ENCODE measurements around the gene BACH2. TPM values are rescaled to one million over a fixed set of nuclear protein-coding genes. Genes with fewer than 3 reads are reported as not detected.
"Not testable (repeated sequence)": the region's sequence is repeated elsewhere in the genome, so short reads cannot be mapped to it uniquely, and the experiment has no call there.

Gene BACH2
- total and polyA plus RNA-seq, 7 experiments from 2014 or later: 24.8 to 193 (median 117) TPM

- intact Hi-C loops (cut with micrococcal nuclease): loop anchor here in 1 of 2 donors (2.0 kb wide), 1 partner anchor 37 kb away; no protein-coding TSS in a partner anchor
- no peaks in the 10 kb centered on the region for H3K9me3 ChIP-seq (ENCODE audit: control insufficient read depth in 2 of 3, low read length in 3 of 3)
- Mint-ChIP-seq H3K4me1 (peaks cover 43 to 97% (median 90%) of the 10 kb centered on the region in 7 donors), H3K27me3 (no peaks in the 10 kb centered on the region), H3K9me3 (peaks cover 0 to 4% (median 0%) of the 10 kb centered on the region in 11 donors), H3K27ac (peak overlapping the region in 8 of 9 donors; percentile 38 to 95 (median 82)), H3K36me3 (peaks cover 0 to 34% (median 23%) of the 10 kb centered on the region in 5 donors), H3K4me3 (peak overlapping the region in 9 of 10 donors; percentile 3 to 65 (median 30))
- no peaks in the 10 kb centered on the region for H3K27me3 ChIP-seq (ENCODE audit: control insufficient read depth in 2 of 2, insufficient read depth in 2 of 2, low read length in 2 of 2)
- H3K36me3 ChIP-seq (ENCODE audit: control insufficient read depth in 2 of 3, insufficient read depth in 3 of 3, low read length in 3 of 3): no peaks in the 10 kb centered on the region
- ATAC-seq: peak; percentile 33
- DNase-seq: no peak
- H3K4me1 ChIP-seq (ENCODE audit: control insufficient read depth in 2 of 2, insufficient read depth in 2 of 2, low read length in 2 of 2): peaks cover 0 to 65% of the 10 kb centered on the region in 2 donors
- ChIA-PET CTCF (interaction anchor here (1.1 kb wide), 2 partner anchors 11 to 24 kb away, joined by 3 to 4 read pairs; no protein-coding TSS in a partner anchor), POLR2A (interaction anchor here (0.5 to 1.4 kb wide), 5 partner anchors 14 to 53 kb away, joined by 3 to 10 read pairs (median 4); no protein-coding TSS in a partner anchor)
- peak overlapping the region; percentile 18 for H3K27ac ChIP-seq (ENCODE audit: low read depth, low read length)
- H3K4me3 ChIP-seq (ENCODE audit: low read length): no peak overlapping the region
These were observed 161.0 kb downstream of the BACH2 start for GRCh38 chr6:90135667-90136066.

GRCh38 chr6:90133664-90134063, 163.0 kb downstream of the BACH2 start:
- H3K9me3 Mint-ChIP-seq; H3K27me3 Mint-ChIP-seq; H3K9me3 ChIP-seq (ENCODE audit: control insufficient read depth in 2 of 3, low read length in 3 of 3); POLR2A ChIA-PET; ATAC-seq; H3K4me3 Mint-ChIP-seq; H3K27ac ChIP-seq (ENCODE audit: low read depth, low read length); DNase-seq; H3K27me3 ChIP-seq (ENCODE audit: control insufficient read depth in 2 of 2, insufficient read depth in 2 of 2, low read length in 2 of 2); H3K4me3 ChIP-seq (ENCODE audit: low read length); CTCF ChIA-PET; H3K36me3 ChIP-seq (ENCODE audit: control insufficient read depth in 2 of 3, insufficient read depth in 3 of 3, low read length in 3 of 3); intact Hi-C loops (cut with micrococcal nuclease): not testable (repeated sequence)
- H3K4me1 Mint-ChIP-seq: peaks cover 34 to 89% (median 82%) of the 10 kb centered on the region in 7 donors
- H3K36me3 Mint-ChIP-seq: peaks cover 0 to 37% (median 28%) of the 10 kb centered on the region in 5 donors
- H3K4me1 ChIP-seq (ENCODE audit: control insufficient read depth in 2 of 2, insufficient read depth in 2 of 2, low read length in 2 of 2): peaks cover 0 to 46% of the 10 kb centered on the region in 2 donors
- peak overlapping the region in 1 of 9 donors; percentile 32 for H3K27ac Mint-ChIP-seq

DNA sequence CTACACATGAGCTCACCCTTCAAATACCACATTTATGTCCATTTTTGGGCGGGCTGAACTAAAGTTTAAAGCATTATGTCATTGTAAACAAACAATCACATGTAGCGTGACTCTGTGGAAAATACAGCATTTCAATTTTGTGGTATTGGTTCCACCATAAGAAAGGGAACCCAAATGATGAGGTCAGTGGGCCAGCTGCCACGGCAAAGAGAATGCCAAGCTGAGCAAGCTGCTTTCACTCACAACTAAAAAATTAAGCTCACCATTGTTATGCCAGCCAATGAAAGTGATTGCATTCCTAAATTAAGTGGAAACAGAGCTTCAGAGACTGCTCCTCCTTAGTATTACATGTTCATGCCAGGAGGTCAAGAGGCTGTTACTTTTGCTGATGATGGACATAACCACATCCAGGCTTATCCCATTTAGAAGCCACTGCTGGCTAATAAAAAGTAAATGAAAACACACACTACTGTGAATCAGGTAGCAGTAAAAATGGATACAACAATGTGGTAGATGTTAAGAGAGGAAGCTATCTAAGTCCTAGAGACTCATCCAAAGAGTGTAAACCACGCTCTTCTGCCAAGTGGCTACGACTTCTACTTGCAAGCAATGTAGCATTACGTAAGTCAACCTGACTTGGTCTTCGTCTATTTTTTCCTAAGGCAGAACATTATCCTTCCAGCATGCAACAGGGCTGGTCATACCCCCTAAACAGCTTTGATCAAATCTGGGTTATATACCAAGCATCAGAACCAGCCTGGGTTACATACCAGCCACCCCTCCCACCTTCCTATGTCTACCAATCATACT, 164.8 kb downstream of the BACH2 start:
- H3K9me3 Mint-ChIP-seq: peaks cover 0 to 7% (median 0%) of the 10 kb centered on the region in 11 donors
- H3K27ac ChIP-seq (ENCODE audit: low read depth, low read length): no peak overlapping the region
- peaks cover 0 to 39% (median 32%) of the 10 kb centered on the region in 5 donors for H3K36me3 Mint-ChIP-seq
- ChIA-PET CTCF (interaction anchor here (1.0 kb wide), 1 partner anchor 191 kb away, joined by 3 read pairs; no protein-coding TSS in a partner anchor), POLR2A (interaction anchor here (0.5 to 2.0 kb wide), 8 partner anchors 10 to 236 kb away, joined by 3 to 6 read pairs (median 3); no protein-coding TSS in a partner anchor)
- peaks cover 39 to 85% (median 78%) of the 10 kb centered on the region in 7 donors for H3K4me1 Mint-ChIP-seq
- no peaks in the 10 kb centered on the region for H3K9me3 ChIP-seq (ENCODE audit: control insufficient read depth in 2 of 3, low read length in 3 of 3)
- intact Hi-C loops (cut with micrococcal nuclease): loop anchor here in 1 of 2 donors (1.0 kb wide), 1 partner anchor 12 kb away; no protein-coding TSS in a partner anchor
- no peaks in the 10 kb centered on the region for H3K36me3 ChIP-seq (ENCODE audit: control insufficient read depth in 2 of 3, insufficient read depth in 3 of 3, low read length in 3 of 3)
- peak overlapping the region in 8 of 9 donors; percentile 8 to 88 (median 79) for H3K27ac Mint-ChIP-seq
- peak overlapping the region in 2 of 10 donors; percentile 14 to 32 for H3K4me3 Mint-ChIP-seq
- no peaks in the 10 kb centered on the region for H3K27me3 ChIP-seq (ENCODE audit: control insufficient read depth in 2 of 2, insufficient read depth in 2 of 2, low read length in 2 of 2)
- H3K27me3 Mint-ChIP-seq: no peaks in the 10 kb centered on the region
- no peak overlapping the region for H3K4me3 ChIP-seq (ENCODE audit: low read length)
- DNase-seq (no peak), ATAC-seq (no peak)
- H3K4me1 ChIP-seq (ENCODE audit: control insufficient read depth in 2 of 2, insufficient read depth in 2 of 2, low read length in 2 of 2): peaks cover 0 to 40% of the 10 kb centered on the region in 2 donors

DNA sequence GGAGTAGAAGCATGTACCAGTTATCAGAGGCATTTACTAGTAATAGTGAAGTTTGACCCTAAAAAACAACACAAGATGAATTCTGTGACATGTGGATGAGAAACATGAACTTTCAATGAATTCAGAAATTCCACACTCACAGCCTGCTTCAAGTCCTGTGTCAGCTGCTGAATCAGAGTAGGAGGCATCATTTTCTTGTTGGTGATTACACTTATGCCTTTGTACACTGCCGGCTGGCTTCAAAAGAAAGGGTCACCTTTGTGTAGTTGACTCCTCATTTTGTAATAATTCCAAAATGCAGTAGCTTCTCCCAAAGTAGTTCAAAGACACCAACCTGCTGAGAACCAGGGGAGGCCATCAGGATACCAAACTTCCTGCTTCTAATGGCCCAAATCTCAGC, 165.5 kb downstream of the BACH2 start:
- H3K9me3 ChIP-seq (ENCODE audit: control insufficient read depth in 2 of 3, low read length in 3 of 3): no peaks in the 10 kb centered on the region
- POLR2A ChIA-PET: interaction anchor here (0.6 to 1.9 kb wide), 7 partner anchors 11 to 177 kb away, joined by 3 to 6 read pairs (median 3); no protein-coding TSS in a partner anchor
- peaks cover 0 to 7% (median 0%) of the 10 kb centered on the region in 11 donors for H3K9me3 Mint-ChIP-seq
- H3K27me3 Mint-ChIP-seq: no peaks in the 10 kb centered on the region
- CTCF ChIA-PET: interaction anchor here (1.0 to 1.2 kb wide), 2 partner anchors 165 to 190 kb away, joined by 3 read pairs; no protein-coding TSS in a partner anchor
- ATAC-seq (no peak), DNase-seq (no peak)
- no peak overlapping the region for H3K27ac ChIP-seq (ENCODE audit: low read depth, low read length)
- H3K4me1 Mint-ChIP-seq: peaks cover 37 to 85% (median 78%) of the 10 kb centered on the region in 7 donors
- H3K27ac Mint-ChIP-seq: peak overlapping the region in 7 of 9 donors; percentile 42 to 88 (median 79)
- no peaks in the 10 kb centered on the region for H3K27me3 ChIP-seq (ENCODE audit: control insufficient read depth in 2 of 2, insufficient read depth in 2 of 2, low read length in 2 of 2)
- peaks cover 0 to 41% of the 10 kb centered on the region in 2 donors for H3K4me1 ChIP-seq (ENCODE audit: control insufficient read depth in 2 of 2, insufficient read depth in 2 of 2, low read length in 2 of 2)
- intact Hi-C loops (cut with micrococcal nuclease): loop anchor here in 1 of 2 donors (1.0 kb wide), 1 partner anchor 11 kb away; no protein-coding TSS in a partner anchor
- H3K36me3 Mint-ChIP-seq: peaks cover 0 to 44% (median 32%) of the 10 kb centered on the region in 5 donors
- no peak overlapping the region for H3K4me3 Mint-ChIP-seq
- H3K4me3 ChIP-seq (ENCODE audit: low read length): no peak overlapping the region
- no peaks in the 10 kb centered on the region for H3K36me3 ChIP-seq (ENCODE audit: control insufficient read depth in 2 of 3, insufficient read depth in 3 of 3, low read length in 3 of 3)

DNA sequence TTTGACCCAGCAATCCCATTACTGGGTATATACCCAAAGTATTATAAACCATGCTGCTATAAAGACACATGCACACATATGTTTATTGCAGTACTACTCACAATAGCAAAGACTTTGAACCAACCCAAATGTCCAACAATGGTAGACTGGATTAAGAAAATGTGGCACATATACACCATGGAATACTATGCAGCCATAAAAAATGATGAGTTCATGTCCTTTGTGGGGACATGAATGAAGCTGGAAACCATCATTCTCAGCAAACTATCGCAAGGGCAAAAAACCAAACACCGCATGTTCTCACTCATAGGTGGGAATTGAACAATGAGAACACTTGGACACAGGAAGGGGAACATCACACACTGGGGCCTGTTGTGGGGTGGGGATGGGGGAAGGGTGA, 168.0 kb downstream of the BACH2 start:
- H3K4me3 Mint-ChIP-seq; H3K27me3 ChIP-seq (ENCODE audit: control insufficient read depth in 2 of 2, insufficient read depth in 2 of 2, low read length in 2 of 2); H3K9me3 Mint-ChIP-seq; H3K36me3 ChIP-seq (ENCODE audit: control insufficient read depth in 2 of 3, insufficient read depth in 3 of 3, low read length in 3 of 3); H3K27ac ChIP-seq (ENCODE audit: low read depth, low read length); H3K4me3 ChIP-seq (ENCODE audit: low read length); H3K27me3 Mint-ChIP-seq; POLR2A ChIA-PET; CTCF ChIA-PET; DNase-seq; H3K9me3 ChIP-seq (ENCODE audit: control insufficient read depth in 2 of 3, low read length in 3 of 3); ATAC-seq: not testable (repeated sequence)
- peaks cover 0 to 51% (median 29%) of the 10 kb centered on the region in 5 donors for H3K36me3 Mint-ChIP-seq
- H3K27ac Mint-ChIP-seq: peak overlapping the region in 2 of 9 donors; percentile 30 to 59
- intact Hi-C loops (cut with micrococcal nuclease): loop anchor here in 1 of 2 donors (5.0 kb wide), 1 partner anchor 49 kb away; no protein-coding TSS in a partner anchor
- peaks cover 0 to 30% of the 10 kb centered on the region in 2 donors for H3K4me1 ChIP-seq (ENCODE audit: control insufficient read depth in 2 of 2, insufficient read depth in 2 of 2, low read length in 2 of 2)
- peaks cover 34 to 87% (median 81%) of the 10 kb centered on the region in 7 donors for H3K4me1 Mint-ChIP-seq

DNA sequence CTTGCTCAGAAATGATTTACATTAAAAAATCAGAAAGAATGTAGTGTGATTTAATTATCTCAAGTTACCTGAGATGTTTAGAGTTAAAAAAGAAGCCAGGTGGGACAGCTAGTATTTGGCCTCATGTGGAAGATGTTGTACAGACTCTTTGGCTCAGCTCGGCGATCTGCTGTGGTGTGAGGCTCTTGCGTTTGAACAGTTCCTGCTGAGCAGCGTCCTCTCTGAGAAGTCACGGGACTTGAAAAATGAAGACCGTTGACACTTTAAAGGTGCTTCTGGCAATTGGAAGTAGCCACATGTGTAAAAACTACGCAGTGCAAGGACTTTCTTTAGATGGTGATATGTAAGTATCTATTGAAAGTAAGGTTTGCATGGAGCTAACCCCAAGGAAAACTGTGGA, 169.0 kb downstream of the BACH2 start:
- POLR2A ChIA-PET: interaction anchor here (0.8 to 2.7 kb wide), 9 partner anchors 10 to 71 kb away, joined by 3 to 9 read pairs (median 4); no protein-coding TSS in a partner anchor
- H3K4me1 Mint-ChIP-seq: peaks cover 29 to 87% (median 80%) of the 10 kb centered on the region in 7 donors
- peak overlapping the region; percentile 51 to 93 (median 86) for H3K27ac Mint-ChIP-seq
- no peaks in the 10 kb centered on the region for H3K27me3 Mint-ChIP-seq
- Histone ChIP-seq H3K27ac (ENCODE audit: low read depth, low read length) (peak overlapping the region; percentile 56), H3K4me1 (ENCODE audit: control insufficient read depth in 2 of 2, insufficient read depth in 2 of 2, low read length in 2 of 2) (peaks cover 0 to 23% of the 10 kb centered on the region in 2 donors), H3K4me3 (ENCODE audit: low read length) (peak overlapping the region; percentile 2), H3K27me3 (ENCODE audit: control insufficient read depth in 2 of 2, insufficient read depth in 2 of 2, low read length in 2 of 2) (no peaks in the 10 kb centered on the region), H3K9me3 (ENCODE audit: control insufficient read depth in 2 of 3, low read length in 3 of 3) (no peaks in the 10 kb centered on the region), H3K36me3 (ENCODE audit: control insufficient read depth in 2 of 3, insufficient read depth in 3 of 3, low read length in 3 of 3) (no peaks in the 10 kb centered on the region)
- peaks cover 0 to 5% (median 0%) of the 10 kb centered on the region in 11 donors for H3K9me3 Mint-ChIP-seq
- peak overlapping the region; percentile 52 to 80 (median 67) for H3K4me3 Mint-ChIP-seq
- ATAC-seq (peak; percentile 59), DNase-seq (peak in 1 of 9 donors; percentile 39)
- peaks cover 7 to 53% (median 30%) of the 10 kb centered on the region in 5 donors for H3K36me3 Mint-ChIP-seq
- CTCF ChIA-PET: no interaction called here
- intact Hi-C loops (cut with micrococcal nuclease): loop anchor here (2.0 to 5.0 kb wide), 2 partner anchors 13 to 50 kb away; no protein-coding TSS in a partner anchor

Data from naive thymus-derived CD4-positive, alpha-beta T cell (primary cell).